HepG2 (cell line): ENCODE measurements around the gene CHST2.

Experiments used
- CTCF ChIP-seq: sonication (generic); formaldehyde crosslinking; IDR thresholded peaks from 2 replicates; pipeline ENCODE4 v1.5.0; 2020; ENCODE audit warnings: mild to moderate bottlenecking, missing genetic modification reagents, moderate library complexity
- EED ChIP-seq: sonication (generic); formaldehyde crosslinking; IDR thresholded peaks from 2 replicates; pipeline ENCODE4 v1.5.0; 2020; ENCODE audit warnings: mild to moderate bottlenecking, missing genetic modification reagents
- FOXC1 ChIP-seq: sonication (generic); formaldehyde crosslinking; IDR thresholded peaks from 2 replicates; pipeline ENCODE4 v1.8.0; 2022; ENCODE audit warnings: mild to moderate bottlenecking, missing genetic modification reagents, borderline replicate concordance
- LBX2 ChIP-seq: sonication (generic); formaldehyde crosslinking; IDR thresholded peaks from 2 replicates; pipeline ENCODE4 v1.5.0; 2020; ENCODE audit warnings: missing genetic modification reagents, mild to moderate bottlenecking, borderline replicate concordance
- MXI1 ChIP-seq: IDR thresholded peaks from 3 replicates; pipeline ENCODE4 v1.6.1; 2012; ENCODE audit warnings: low read depth, low read length, inconsistent platforms, borderline replicate concordance
- RNF2 ChIP-seq: fragments of 450-650 bp; conservative IDR thresholded peaks from 2 replicates; pipeline ENCODE4 v1.6.1; 2016; ENCODE audit warnings: low read depth
- TCF7L2 ChIP-seq: IDR thresholded peaks from 2 replicates; pipeline ENCODE4 v1.6.1; 2011; ENCODE audit warnings: mild to moderate bottlenecking, low read depth, low read length, moderate library complexity
- ZBTB34 ChIP-seq: sonication (generic); formaldehyde crosslinking; IDR thresholded peaks from 2 replicates; pipeline ENCODE4 v1.8.0; 2022; ENCODE audit warnings: mild to moderate bottlenecking, missing genetic modification reagents

- TF ChIP-seq RNF2 = no peak
- no peak for TF ChIP-seq LBX2 (CRISPR knock-in tag)
- TF ChIP-seq ZBTB34 = no peak
- no peak for TF ChIP-seq EED
- TF ChIP-seq CTCF (CRISPR knock-in tag) = no peak
- TF ChIP-seq TCF7L2 = no peak
- no peak for TF ChIP-seq MXI1
- no peak for TF ChIP-seq FOXC1
These were observed 36.2 kb downstream of the CHST2 start for GRCh38 chr3:143155756-143156155.
